Fibroblast of lung (primary cell): Measurements from ENCODE around the gene NR3C1. TPM values are rescaled to one million over a fixed set of nuclear protein-coding genes. Genes with fewer than 3 reads are reported as not detected.
A peak's percentile ranks its signal among the peaks of the same experiment; 100 is the strongest.

Source experiments
- DNase-seq, 2 donors: peaks; one replicate each; pipeline versions ENCODE4 v3.0.0 to v3.0.0-alpha.2; 2010; ENCODE audit warnings: low read depth in 2 of 2
- H2AFZ ChIP-seq: 2 replicates; pipeline ENCODE4 v1.5.1; 2012; ENCODE audit warnings: low read length, control low read depth, inconsistent platforms
- H3K27ac ChIP-seq: 2 replicates; pipeline ENCODE4 v1.5.1; 2011; ENCODE audit warnings: low read length, control low read depth; ENCODE audit not compliant: insufficient read depth
- H3K27me3 ChIP-seq: 2 replicates; pipeline ENCODE4 v1.5.1; 2011; ENCODE audit warnings: mild to moderate bottlenecking, low read length; ENCODE audit not compliant: control insufficient read depth, insufficient read depth
- H3K36me3 ChIP-seq: 2 replicates; pipeline ENCODE4 v1.5.1; 2011; ENCODE audit warnings: low read length; ENCODE audit not compliant: control insufficient read depth, insufficient read depth
- H3K4me1 ChIP-seq: 2 replicates; pipeline ENCODE4 v1.5.1; 2011; ENCODE audit warnings: low read length; ENCODE audit not compliant: control insufficient read depth, insufficient read depth; ENCODE audit errors: extremely low read depth
- H3K4me2 ChIP-seq: 2 replicates; pipeline ENCODE4 v1.5.1; 2011; ENCODE audit warnings: low read length, control low read depth; ENCODE audit not compliant: insufficient read depth; ENCODE audit errors: extremely low read depth
- H3K4me3 ChIP-seq, 4 experiments: fragments of 200-600 bp in 1 of 4; sonication (generic) in 1 of 4; replicated peaks in 1 of 4; 2 replicates each; pipeline ENCODE4 v1.5.1; 2011 to 2016; ENCODE audit warnings: low read length in 4 of 4, low read depth in 3 of 4, mild to moderate bottlenecking in 3 of 4, control low read depth in 2 of 4, inconsistent platforms in 1 of 4, mixed read lengths in 1 of 4; ENCODE audit not compliant: insufficient read depth in 1 of 4; ENCODE audit errors: control extremely low read depth in 1 of 4
- H3K79me2 ChIP-seq: 2 replicates; pipeline ENCODE4 v1.5.1; 2012; ENCODE audit warnings: mild to moderate bottlenecking, low read length, inconsistent platforms; ENCODE audit not compliant: control insufficient read depth, insufficient read depth
- H3K9ac ChIP-seq: 2 replicates; pipeline ENCODE4 v1.5.1; 2011; ENCODE audit warnings: mild to moderate bottlenecking, low read length, control low read depth; ENCODE audit not compliant: insufficient read depth
- H3K9me3 ChIP-seq: 2 replicates; pipeline ENCODE4 v1.5.1; 2012; ENCODE audit warnings: low read depth, low read length; ENCODE audit not compliant: control insufficient read depth, insufficient read depth
- H4K20me1 ChIP-seq: 2 replicates; pipeline ENCODE4 v1.5.1; 2011; ENCODE audit warnings: low read length; ENCODE audit not compliant: control insufficient read depth, insufficient read depth; ENCODE audit errors: extremely low read depth
- CTCF ChIP-seq, 2 donors: IDR thresholded peaks in 1 of 2; conservative IDR thresholded peaks in 1 of 2; 1 replicate in 1 of 2; 2 replicates in 1 of 2; pipeline ENCODE4 v1.5.1; 2011 to 2012; ENCODE audit warnings: low read length in 2 of 2, control low read depth in 1 of 2, inconsistent platforms in 1 of 2, low read depth in 1 of 2, mild to moderate bottlenecking in 1 of 2
- EZH2 ChIP-seq: IDR thresholded peaks from 2 replicates; pipeline ENCODE4 v1.5.1; 2012; ENCODE audit warnings: low read length, control low read depth, mild to moderate bottlenecking; ENCODE audit errors: missing control alignments
- polyA plus RNA-seq, 2 donors: library from polyadenylated mRNA; depleted of rRNA in 1 of 2; stranded (reverse) in 1 of 2; unstranded in 1 of 2; fragments of >200 nt; gene quantifications; 2 replicates each; pipeline ENCODE4 v1.2.1, GENCODE V29; 2011 to 2012; ENCODE audit warnings: missing spikeins in 1 of 2
- total RNA-seq: library from RNA; depleted of rRNA; stranded (reverse); fragments of >200 nt; gene quantifications from 2 replicates; pipeline ENCODE4 v1.2.1, GENCODE V29; 2014

Gene NR3C1
- total and polyA plus RNA-seq, 2 donors (not counting 1 experiment from before 2014, with no cell fraction given) = 85.3 to 126 TPM

GRCh38 chr5:143345671-143346440 lies 57.6 kb downstream of the NR3C1 start:
- Histone ChIP-seq H3K27me3 (no peaks in the 10 kb centered on the region), H3K4me2 (peak overlapping the region; percentile 5), H3K36me3 (no peaks in the 10 kb centered on the region), H3K4me1 (peaks cover 16% of the 10 kb centered on the region), H4K20me1 (no peaks in the 10 kb centered on the region), H3K79me2 (peaks cover 96% of the 10 kb centered on the region), H3K27ac (no peak overlapping the region), H2AFZ (no peak overlapping the region), H3K9ac (no peak overlapping the region), H3K4me3 (no peak overlapping the region), H3K9me3 (no peaks in the 10 kb centered on the region)
- TF ChIP-seq CTCF (conservative IDR thresholded peaks at IDR 0.05 in 1 of 2, IDR thresholded peaks at IDR 0.05 in 1 of 2; ENCODE audit: low read depth in 1 of 2, low read length in 2 of 2) (no peak), EZH2 (no peak)
- DNase-seq = no peak

DNA sequence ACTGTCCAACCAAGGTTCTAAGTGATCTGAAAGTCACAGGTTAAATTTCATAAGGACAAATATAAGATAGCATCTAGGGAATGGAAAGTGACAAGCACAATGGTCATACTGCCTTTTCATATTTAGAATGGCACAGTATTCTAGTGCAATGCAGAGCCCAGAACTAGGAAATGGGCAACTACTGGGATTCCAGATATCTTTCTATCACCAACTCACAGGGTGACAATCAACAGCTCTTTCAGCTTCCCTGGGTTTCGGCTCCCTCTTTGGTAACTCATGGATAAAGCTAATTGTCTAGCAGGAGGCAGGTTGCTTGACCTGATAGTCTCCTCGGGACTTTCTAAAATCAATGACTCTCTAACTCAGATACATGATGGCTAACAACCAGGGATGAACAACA lies 60.4 kb downstream of the NR3C1 start:
- Histone ChIP-seq H3K4me1 (peaks cover 6% of the 10 kb centered on the region), H3K4me2 (no peak overlapping the region), H3K27ac (no peak overlapping the region), H3K9ac (no peak overlapping the region), H4K20me1 (no peaks in the 10 kb centered on the region), H3K4me3 (no peak overlapping the region), H3K36me3 (no peaks in the 10 kb centered on the region), H3K27me3 (no peaks in the 10 kb centered on the region), H3K79me2 (peaks cover 94% of the 10 kb centered on the region), H3K9me3 (no peaks in the 10 kb centered on the region), H2AFZ (no peak overlapping the region)
- no peak for TF ChIP-seq CTCF (conservative IDR thresholded peaks at IDR 0.05 in 1 of 2, IDR thresholded peaks at IDR 0.05 in 1 of 2; ENCODE audit: low read depth in 1 of 2, low read length in 2 of 2)
- TF ChIP-seq EZH2 = no peak
- no peak for DNase-seq

DNA sequence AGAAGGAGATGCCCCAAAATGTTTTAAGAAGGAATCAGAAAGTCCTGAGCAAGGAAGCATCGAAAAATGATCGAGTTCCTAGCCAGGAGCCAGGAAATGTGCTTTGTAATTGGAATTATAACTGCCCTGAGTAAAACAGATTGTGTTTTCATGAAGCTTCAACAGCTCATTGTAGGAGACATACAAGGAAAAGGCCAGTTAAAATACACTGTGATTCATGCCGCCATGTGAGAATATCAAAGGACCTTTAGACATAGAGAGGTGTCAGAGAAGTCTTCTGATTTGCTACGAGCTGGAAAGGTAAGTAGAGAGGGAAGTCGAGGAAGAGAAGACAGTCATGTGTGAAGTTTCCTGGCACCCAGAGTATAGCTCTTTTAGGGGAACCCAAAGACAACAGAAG lies 60.9 kb downstream of the NR3C1 start:
- H3K9me3 ChIP-seq = no peaks in the 10 kb centered on the region
- H3K4me2 ChIP-seq = no peak overlapping the region
- peaks cover 94% of the 10 kb centered on the region for H3K79me2 ChIP-seq
- no peak overlapping the region for H3K9ac ChIP-seq
- no peak for DNase-seq
- H3K4me3 ChIP-seq = no peak overlapping the region
- H3K27ac ChIP-seq = peak overlapping the region; percentile 24
- TF ChIP-seq EZH2 = no peak
- TF ChIP-seq CTCF (conservative IDR thresholded peaks at IDR 0.05 in 1 of 2, IDR thresholded peaks at IDR 0.05 in 1 of 2; ENCODE audit: low read depth in 1 of 2, low read length in 2 of 2) = no peak
- peaks cover 4% of the 10 kb centered on the region for H3K4me1 ChIP-seq
- H3K36me3 ChIP-seq = no peaks in the 10 kb centered on the region
- H4K20me1 ChIP-seq = no peaks in the 10 kb centered on the region
- no peaks in the 10 kb centered on the region for H3K27me3 ChIP-seq
- H2AFZ ChIP-seq = no peak overlapping the region
